Choroid plexus epithelial cell (primary cell): ENCODE results near the gene XRCC4.
"Not testable (repeated sequence)": the region's sequence is repeated elsewhere in the genome, so short reads cannot be mapped to it uniquely, and the experiment has no call there.

Experiments
- DNase-seq: peaks from one replicate; pipeline ENCODE4 v3.0.0-alpha.2; 2010; ENCODE audit warnings: low read depth
- H3K4me3 ChIP-seq: 2 replicates; pipeline ENCODE4 v1.5.1; 2011; ENCODE audit warnings: low read depth, mild to moderate bottlenecking, control low read depth, low read length, moderate library complexity
- CTCF ChIP-seq: conservative IDR thresholded peaks from 2 replicates; pipeline ENCODE4 v1.5.1; 2011; ENCODE audit warnings: low read depth, mild to moderate bottlenecking, control low read depth, inconsistent platforms, low read length, moderate library complexity

Gene XRCC4

GRCh38 chr5:83251849-83252248 is 174.5 kb downstream of the XRCC4 start:
- no peak for TF ChIP-seq CTCF
- H3K4me3 ChIP-seq, result no peak overlapping the region

GRCh38 chr5:83253720-83254119 is 176.4 kb downstream of the XRCC4 start:
- no peak overlapping the region for H3K4me3 ChIP-seq
- no peak for TF ChIP-seq CTCF
- no peak for DNase-seq

More at GRCh38 chr5:83251849-83252248, 174.5 kb downstream of the XRCC4 start:
- no peak for DNase-seq

GRCh38 chr5:83255268-83255667 is 177.9 kb downstream of the XRCC4 start:
- no peak for TF ChIP-seq CTCF
- DNase-seq, result peak; percentile 21

GRCh38 chr5:83256091-83256780 is 178.9 kb downstream of the XRCC4 start:
- H3K4me3 ChIP-seq, result no peak overlapping the region
- no peak for TF ChIP-seq CTCF
- DNase-seq, result peak; percentile 39

More at GRCh38 chr5:83255268-83255667, 177.9 kb downstream of the XRCC4 start:
- no peak overlapping the region for H3K4me3 ChIP-seq

GRCh38 chr5:83257684-83258083 is 180.3 kb downstream of the XRCC4 start:
- DNase-seq, H3K4me3 ChIP-seq: not testable (repeated sequence)

GRCh38 chr5:83265318-83265717 is 188.0 kb downstream of the XRCC4 start:
- H3K4me3 ChIP-seq, result no peak overlapping the region
- peak; percentile 50 for DNase-seq
- TF ChIP-seq CTCF, result no peak

GRCh38 chr5:83270311-83270710 is 193.0 kb downstream of the XRCC4 start:
- DNase-seq, result no peak
- no peak overlapping the region for H3K4me3 ChIP-seq
- no peak for TF ChIP-seq CTCF
